ENCODE measurements around the gene RBMS2.

DNA sequence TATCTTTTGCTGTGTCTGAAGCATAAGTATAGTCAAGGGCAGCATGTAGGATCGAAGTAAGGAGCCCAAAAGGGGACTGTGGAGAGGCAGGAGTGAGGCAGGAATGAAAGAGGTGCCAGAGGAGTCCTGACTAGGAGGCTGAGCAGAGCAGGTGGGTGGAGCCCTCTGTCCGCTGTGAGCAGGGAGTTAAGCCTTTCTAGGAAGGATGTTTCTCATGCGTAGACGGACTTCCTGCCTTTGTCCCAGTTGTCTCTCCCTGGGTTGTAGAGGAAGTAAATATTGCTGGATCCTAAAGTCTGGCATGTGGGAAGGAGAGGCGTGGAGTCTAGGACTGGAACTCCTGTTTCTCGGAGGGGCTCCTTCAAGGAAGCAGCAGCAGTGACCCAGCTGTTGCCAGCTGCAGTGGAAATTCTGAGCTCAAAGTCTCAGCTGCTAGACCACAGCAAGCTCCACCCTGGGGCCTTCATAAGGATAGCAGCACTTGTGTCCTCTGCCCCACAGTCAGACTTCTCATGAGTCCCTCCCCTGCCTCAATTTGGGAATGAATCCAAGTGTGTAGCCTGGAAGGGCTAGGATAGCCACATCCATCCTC is 44.0 kb downstream of the RBMS2 start:
- TF ChIP-seq, protein P1, sequence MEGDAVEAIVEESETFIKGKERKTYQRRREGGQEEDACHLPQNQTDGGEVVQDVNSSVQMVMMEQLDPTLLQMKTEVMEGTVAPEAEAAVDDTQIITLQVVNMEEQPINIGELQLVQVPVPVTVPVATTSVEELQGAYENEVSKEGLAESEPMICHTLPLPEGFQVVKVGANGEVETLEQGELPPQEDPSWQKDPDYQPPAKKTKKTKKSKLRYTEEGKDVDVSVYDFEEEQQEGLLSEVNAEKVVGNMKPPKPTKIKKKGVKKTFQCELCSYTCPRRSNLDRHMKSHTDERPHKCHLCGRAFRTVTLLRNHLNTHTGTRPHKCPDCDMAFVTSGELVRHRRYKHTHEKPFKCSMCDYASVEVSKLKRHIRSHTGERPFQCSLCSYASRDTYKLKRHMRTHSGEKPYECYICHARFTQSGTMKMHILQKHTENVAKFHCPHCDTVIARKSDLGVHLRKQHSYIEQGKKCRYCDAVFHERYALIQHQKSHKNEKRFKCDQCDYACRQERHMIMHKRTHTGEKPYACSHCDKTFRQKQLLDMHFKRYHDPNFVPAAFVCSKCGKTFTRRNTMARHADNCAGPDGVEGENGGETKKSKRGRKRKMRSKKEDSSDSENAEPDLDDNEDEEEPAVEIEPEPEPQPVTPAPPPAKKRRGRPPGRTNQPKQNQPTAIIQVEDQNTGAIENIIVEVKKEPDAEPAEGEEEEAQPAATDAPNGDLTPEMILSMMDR (IDR thresholded peaks at IDR 0.05), result no peak
- peak; percentile 40 for TF ChIP-seq EP300 (IDR thresholded peaks at IDR 0.05)
- TF ChIP-seq POLR2A (IDR thresholded peaks at IDR 0.05), result no peak
- peak in 1 of 3 donors; percentile 45 for TF ChIP-seq POLR2AphosphoS5 (IDR thresholded peaks at IDR 0.05)
